Stimulated activated CD4-positive, alpha-beta T cell treated with anti-CD3 and anti-CD28 coated beads, Interleukin-4, amount 100 ng/mL, for 24 hours (primary cell): Measurements from ENCODE around the gene G6PC1.
"Not testable (repeated sequence)": the region's sequence is repeated elsewhere in the genome, so short reads cannot be mapped to it uniquely, and the experiment has no call there.

Experiments used
- DNase-seq: peaks from one replicate; pipeline ENCODE4 v3.0.0-alpha.2; 2020

Gene G6PC1

DNA sequence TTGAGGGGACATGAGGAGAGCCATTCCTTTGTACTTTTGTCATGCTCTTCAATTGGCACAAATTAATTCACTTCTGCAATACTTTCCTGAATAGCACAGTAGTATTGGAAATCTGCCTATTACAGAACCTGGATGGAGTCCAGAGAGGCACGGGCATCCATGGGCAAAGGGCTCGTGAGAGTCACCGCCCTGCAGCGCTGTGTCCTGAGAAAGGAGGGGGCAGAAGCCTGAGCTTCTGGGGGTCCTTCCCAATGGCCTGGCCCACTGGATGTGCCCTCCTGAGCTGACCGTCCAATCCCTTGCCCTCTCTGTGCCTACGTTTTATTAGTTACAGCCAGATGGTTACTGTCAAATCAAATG lies 3.5 kb downstream of the G6PC1 start:
- no peak for DNase-seq

DNA sequence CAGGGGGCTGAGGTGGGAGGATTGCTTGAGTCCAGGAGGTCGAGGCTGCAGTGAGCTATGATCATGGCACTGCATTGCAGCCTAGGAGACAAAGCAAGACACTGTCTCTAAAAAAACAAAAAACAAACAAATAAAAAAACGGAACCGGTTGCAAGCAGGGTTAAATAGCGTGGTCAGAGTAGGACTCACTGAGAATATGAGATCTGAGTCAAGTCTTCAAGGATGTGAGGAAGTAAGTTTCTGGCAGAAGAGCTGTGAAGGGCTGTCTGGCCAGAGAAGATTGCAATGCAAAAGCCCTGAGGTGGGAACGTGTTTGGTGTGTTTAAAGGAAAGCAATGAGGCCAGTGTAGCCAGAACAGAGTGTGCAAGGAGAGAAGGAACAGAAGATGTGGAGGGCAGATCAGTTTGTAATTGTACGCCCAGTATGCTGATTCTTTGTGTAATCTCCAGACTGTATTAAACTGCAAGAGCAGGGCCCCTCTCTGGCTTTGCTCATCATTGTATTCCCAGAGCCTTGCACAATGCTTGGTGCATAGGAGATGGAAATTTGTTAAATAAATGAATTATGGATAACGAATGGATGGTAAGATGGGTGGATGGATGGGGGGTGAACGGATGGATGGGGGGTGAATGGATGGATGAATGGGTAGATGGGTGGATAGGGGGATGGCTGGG lies 6.3 kb downstream of the G6PC1 start:
- DNase-seq, result no peak

DNA sequence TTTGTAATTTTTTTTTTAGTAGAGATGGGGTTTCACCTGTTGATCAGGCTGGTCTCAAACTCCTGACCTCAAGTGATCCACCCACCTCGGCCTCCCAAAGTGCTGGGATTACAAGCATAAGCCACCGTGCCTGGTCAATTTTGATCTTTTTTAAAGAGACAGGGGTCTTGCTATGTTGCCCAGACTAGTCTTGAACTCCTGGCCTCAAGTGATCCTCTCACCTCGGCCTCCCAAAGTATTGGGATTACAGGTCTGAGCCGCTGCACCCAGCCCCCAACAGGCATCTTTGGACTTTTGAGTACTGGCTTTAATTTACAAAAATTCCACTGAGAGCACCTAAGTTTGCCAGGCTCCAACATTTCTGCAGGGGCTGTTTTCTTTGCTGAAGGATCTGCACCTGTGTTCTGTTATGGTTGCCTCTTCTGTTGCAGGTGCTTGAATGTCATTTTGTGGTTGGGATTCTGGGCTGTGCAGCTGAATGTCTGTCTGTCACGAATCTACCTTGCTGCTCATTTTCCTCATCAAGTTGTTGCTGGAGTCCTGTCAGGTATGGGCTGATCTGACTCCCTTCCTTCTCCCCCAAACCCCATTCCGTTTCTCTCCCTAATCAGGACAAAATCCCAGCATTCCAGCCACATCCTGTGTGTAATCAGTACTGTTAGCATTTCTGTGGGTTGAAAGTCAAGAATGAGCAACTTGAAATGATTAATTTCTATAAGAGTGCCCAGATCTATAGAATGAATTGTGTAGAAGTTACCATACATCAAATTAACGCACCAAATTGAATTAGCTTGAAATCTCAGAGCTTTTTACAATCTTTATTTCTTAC lies 8.5 kb downstream of the G6PC1 start:
- DNase-seq, result no peak

DNA sequence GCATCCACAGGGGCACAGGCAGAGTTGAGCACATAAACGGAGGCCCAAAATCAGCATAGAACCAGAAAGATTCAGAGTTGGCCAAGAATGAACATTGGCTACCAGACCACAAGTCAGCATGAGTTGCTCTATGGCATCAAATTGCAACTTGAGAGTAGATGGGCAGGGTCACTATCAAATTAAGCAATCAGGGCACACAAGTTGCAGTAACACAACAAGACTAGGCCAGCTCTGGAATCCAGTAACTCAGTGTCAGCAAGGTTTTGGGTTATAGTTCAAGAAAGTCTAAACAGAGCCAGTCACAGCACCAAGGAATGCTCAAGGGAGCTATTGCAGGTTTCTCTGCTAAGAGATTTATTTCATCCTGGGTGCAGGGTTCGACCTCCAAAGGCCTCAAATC lies 12.9 kb downstream of the G6PC1 start:
- no peak for DNase-seq

DNA sequence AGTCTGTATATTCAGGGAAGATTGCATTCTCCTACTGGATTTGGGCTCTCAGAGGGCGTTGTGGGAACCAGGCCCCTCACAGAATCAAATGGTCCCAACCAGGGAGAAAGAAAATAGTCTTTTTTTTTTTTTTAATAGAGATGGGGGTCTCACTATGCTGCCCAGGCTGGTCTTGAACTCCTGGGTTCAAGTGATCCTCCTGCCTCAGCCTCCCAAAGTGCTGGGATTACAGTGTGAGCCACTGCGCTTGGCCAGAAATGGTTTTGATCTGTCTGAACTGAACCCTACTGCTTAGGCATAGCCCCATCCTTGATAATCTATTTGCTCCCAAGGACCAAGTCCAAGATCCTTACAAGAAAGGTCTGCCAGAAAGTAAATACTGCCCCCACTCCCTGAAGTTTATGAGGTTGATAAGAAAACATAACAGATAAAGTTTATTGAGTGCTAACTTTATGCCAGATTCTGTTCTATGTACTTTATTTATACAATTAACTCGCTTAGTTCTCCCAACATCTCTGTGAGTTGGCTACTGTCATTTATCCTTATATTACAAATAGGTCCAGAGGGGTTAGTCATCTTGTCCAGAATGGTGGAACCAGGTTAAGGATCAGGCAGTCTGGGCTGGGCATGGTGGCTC lies 13.5 kb downstream of the G6PC1 start:
- no peak for DNase-seq

DNA sequence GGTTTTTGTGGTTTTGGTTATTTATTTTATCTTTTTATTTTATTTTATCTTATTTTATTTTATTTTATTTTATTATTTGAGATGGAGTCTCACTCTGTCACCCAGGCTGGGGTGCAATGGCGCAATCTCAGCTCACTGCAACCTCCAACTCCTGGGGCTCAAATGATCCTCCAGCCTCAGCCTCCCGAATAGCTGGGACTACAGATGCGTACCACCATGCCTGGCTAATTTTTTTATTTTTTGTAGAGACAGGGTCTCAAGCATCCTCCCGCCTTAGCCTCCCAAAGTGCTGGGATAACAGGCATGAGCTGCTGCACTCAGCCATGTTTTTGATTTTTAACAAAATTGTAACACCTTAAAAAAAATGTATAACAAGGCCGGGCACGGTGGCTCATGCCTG lies 14.7 kb downstream of the G6PC1 start:
- DNase-seq, result not testable (repeated sequence)

DNA sequence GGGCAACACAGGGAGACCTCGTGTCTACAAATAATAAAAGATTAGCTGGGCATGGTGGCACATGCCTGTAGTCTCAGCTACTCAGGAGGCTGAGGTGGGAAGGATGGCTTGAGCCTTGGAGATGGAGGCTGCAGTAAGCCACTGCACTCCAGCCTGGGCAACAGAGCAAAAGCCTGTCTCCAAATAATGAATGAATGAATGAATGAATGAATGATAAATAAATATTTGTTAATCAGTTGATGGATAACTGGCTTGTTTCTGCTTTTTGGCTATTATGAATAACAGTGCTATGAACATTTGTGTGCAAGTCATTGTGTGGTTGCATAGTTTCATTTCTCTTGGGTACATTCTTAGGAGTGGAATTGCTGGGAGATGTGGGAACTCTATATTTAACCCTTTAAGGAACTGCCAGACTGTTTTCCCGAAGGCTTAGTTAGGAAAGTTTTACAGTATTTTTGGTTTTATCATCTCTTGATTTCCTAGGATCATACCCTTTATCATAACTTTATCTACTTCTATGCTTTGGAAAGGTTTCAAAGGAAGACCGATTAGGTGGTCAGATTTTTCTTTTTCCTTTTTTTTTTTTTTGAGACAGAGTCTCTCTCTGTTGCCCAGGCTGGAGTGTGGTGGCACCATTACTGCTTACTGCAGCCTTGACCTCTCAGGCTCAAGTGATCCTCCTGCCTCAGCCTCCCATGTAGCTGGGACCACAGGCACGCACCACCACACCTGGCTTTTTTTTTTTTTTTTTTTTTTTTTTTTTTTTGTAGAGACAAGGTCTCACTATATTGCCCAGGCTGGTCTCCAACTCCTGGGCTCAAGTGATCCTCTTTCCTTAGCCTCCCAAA lies 16.0 kb downstream of the G6PC1 start:
- DNase-seq, result not testable (repeated sequence)

DNA sequence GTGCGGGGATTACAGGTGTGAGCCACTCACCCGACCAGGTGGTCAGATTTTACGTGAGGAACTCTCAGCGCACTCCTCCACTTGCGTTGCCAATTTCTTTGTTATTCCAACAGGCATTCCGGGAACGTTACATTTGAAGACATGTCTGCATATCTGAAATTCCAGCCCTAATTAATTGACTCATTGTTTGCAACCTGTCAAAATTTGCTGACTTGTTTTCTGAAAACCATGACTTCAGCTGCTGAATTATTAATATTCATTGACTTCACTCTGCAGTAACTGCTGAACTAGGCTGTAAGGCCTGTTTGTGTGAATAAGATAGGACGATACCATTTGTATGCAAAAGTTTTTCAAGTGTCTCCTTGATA lies 16.6 kb downstream of the G6PC1 start:
- DNase-seq, result no peak

DNA sequence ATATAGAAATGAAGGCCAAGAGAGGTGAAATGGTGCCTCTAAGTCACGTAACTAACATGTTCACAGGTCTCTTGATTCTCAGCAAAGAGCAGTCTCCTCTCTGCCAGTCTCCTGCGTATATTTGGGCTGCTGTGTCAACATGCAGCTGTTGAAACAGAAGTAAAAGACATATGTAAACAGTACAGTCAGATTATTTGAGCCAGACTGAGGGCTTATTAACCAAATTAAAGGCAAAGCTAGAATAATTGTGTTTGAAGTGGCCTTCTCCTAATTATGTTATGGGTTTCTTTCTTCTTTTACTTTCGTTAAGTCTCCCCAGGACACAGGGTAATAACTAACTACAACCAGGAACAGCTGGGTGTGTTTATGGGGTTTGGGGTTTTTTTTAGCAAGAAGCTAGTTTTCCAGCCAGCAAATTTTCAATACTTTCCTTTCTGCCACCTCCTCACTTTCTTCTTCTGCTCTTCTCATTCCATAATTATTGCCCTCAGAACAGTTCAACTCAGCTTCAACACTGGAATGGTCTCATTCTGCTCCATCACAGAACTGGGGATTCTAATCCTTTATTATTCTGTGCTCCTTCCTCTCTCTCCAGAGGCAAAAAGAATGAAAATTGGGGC lies 18.4 kb downstream of the G6PC1 start:
- DNase-seq, result no peak

DNA sequence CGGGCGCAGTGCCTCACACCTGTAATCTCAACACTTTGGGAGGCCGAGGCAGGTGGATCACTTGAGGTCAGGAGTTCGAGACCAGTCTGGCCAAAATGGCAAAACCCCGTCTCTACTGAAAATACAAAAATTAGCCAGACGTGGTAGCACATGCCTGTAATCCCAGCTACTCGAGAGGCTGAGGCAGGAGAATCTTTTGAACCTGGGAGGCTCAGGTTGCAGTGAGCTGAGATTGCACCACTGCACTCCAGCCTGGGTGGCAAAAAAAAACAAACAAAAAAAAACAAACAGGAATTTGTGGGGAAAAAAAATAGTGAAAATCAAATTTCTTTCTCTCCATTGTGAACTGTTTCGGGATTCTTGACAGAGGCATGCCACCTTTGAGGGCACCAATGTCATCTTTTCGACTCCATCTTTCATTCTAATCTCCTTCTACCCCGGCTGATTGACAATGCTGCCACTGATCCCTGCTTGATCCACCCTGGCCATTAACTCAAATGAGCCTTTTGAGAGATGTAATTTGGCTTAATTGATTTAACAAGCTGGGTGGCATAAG lies 19.0 kb downstream of the G6PC1 start:
- DNase-seq, result not testable (repeated sequence)

DNA sequence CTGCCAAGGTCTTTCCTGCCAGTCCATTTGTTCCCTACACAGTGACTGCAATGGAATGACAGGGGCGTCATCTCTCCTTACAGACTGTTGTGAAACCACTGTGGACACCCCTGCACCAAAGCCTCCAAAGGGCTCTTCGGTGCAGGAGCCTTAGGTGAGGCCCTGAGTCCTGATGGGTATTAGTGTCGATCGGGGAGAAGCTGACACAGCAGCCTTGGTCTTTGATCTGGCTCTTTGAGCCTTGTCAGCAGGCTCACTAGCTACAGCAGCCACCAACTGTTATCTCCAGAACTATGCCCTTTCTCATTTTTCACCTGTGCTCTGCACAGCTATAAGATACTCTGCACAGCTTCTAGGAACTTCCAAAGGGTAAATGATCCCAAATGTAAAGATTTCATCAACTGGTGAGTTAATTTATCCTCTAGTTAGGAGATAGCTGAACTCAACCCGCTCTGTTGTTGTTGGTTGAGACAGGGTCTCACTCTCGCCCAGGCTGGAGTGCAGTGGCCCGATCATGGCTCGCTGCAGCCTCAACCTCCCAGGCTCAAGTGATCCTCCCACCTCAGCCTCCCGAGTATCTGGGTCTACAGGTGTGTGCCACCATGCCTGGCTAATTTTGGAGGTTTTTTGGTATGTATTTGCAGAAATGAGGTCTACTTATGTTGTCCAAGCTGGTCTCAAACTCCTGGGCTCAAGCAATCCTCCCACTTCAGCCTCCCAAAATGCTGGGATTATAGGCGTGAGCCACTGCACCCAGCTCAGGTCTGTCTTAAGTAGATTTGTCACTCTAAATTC lies 19.7 kb downstream of the G6PC1 start:
- DNase-seq, result no peak

DNA sequence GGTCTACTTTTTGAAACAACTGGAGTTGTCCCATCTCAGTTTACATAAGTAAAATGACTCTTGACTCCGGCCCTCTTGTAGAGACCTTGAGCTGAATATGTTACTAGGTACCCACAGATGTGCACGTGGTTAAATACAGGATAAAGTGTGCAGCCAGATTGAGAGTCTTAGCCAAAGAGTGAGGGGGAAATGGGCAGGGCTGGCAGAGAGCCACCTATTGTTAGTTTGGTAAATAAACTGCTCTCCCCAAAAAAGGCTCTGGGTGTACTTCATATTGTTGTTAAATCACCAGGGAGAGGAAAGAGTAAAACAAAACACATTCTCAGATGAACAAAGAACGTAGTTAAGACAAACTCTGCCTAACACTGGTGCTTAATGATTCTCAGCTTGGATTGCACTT lies 20.3 kb downstream of the G6PC1 start:
- no peak for DNase-seq

DNA sequence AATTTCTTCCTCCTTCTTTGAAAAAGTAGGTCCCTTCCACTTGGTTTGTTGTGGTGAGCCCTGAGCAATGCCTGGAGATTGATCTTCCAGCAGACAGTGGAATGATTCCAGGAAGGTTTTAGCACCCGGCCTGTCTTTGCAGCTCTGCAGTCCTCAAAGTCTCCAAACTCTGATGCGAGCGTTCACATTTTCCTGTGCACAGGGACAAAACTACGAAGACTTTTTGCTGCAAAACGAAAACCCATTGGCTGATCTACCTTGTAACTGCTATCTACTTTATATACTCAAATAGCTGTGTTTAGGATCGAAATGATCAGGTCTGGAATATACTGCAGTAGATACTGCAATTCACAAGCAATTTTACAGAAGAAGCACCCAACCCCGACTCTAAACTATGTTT lies 21.7 kb downstream of the G6PC1 start:
- DNase-seq, result no peak

DNA sequence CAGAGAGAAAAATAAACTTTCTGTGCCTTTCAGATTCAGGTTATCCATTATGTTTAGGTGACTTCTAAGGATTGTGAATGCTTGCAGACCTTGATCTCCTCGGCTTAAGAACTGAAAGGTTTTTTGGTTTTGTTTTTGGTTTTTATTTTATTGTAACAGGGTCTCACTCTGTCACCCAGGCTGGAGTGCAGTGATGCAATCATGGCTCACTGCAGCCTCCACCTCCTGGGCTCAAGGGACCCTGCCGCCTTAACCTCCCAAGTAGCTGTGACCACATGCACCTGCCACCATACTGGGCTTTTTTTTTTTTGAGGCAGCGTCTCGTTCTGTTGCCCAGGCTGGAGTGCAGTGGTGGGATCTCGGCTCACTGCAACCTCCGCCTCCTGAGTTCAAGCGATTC lies 22.9 kb downstream of the G6PC1 start:
- DNase-seq, result not testable (repeated sequence)

DNA sequence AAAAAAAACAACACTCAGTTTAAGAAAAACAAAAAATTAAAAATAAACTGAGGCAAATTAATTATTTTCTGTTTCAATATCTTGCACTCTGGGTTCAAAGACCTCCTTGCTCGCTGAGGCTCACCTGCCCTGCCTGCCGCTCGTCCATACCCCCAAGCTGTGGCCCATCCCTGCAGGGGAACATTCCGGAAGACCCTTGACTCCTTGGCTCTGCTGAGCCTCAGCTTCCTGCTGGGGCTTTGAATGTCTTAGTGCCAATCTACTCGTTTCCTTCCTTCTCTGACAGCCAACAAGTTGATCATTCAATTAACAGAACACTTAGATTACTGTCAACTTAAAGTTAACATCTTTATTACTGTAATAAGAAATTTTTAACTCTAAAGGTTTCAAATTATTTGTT lies 24.3 kb downstream of the G6PC1 start:
- DNase-seq, result no peak

DNA sequence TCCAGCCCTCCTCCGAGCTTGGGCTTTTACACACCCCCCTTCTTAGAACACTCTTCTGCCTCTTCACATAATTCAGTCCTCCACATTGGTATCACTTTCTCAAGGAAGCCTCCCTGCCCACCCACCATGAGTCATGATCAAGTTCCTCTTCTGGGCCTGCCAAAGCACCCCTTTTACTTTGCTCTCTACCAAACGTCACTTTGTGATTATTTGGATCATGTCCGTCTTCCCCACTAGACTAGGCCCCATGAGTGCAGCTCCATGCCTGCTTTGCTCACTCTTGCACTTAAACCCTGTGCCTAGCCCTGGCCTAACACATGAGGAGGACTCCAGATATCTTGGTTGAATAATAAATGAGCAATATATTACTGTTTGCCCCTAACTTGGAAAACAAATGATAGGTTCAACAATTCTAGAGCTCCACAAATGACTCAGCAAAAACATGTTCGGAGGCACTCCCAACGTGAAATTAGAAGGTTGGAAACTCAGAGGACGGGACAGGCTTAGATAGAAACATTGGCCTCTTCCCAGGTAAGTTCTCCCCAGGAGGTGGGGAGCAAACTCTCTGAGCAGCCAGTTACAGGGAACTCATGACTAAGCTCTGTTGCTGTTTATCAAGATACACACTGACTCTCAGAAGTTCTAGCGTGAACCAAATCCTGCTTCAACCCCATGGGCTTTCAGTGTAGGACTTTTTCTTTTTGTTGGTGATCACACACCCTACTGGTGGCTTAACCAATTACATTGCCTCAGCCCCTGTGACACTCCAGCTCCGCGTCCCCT lies 28.3 kb downstream of the G6PC1 start:
- DNase-seq, result peak; percentile 20

DNA sequence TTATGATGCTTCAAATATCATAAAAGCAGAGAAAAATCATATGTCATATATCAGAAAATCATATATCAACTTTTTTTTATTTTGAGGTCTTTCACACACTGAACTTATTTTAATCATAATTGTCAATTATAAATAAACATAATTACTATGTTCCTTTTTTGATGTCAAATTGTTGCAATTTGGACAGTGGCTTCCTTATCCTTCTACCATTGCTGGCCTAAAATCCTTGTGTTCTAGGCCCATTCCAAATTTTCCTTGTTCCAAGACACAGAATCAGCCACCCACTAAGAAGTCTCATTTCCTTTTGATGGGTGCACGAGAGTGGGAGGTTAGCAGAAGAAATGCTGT lies 28.9 kb downstream of the G6PC1 start:
- DNase-seq, result no peak

DNA sequence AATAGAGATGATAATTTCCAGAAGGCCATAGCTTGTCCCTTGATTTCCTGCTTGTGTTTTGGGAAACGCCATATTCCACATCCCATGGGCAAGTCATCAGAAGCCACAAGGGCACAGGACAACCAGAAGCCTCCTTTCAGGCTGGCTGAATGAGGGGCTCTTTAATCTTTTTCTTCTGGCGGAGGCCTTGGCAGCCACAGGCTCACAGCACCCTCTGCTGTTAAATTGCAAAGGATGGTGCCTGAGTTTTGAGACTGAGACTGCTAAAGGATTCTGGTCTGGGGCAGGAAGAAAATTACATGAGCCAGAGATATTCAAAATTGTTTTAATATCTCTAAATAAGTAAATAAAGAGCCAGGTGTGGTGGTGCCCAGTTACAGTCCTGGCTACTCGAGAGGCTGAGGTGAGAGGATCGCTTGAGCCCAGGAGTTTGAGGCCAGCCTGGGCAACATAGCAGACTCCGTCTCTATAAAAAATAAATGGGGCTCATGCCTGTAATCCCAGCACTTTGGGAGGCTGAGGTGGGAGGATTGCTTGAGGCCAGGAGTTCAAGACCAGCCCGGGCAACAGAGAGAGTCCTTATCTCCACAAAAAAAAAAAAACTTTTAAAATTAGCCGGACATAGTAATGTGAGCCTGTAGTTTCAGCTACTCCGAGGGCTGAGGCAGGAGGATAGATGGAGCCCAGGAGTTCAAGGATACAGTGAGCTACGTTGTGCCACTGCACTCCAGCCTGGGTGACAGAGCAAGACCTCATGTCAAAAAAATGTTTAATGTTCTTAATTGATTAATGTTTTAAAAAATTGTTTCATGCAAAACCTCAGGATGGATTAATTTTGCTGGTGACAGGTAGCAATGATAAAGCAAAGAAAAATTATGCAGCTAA lies 37.4 kb downstream of the G6PC1 start:
- peak; percentile 12 for DNase-seq

DNA sequence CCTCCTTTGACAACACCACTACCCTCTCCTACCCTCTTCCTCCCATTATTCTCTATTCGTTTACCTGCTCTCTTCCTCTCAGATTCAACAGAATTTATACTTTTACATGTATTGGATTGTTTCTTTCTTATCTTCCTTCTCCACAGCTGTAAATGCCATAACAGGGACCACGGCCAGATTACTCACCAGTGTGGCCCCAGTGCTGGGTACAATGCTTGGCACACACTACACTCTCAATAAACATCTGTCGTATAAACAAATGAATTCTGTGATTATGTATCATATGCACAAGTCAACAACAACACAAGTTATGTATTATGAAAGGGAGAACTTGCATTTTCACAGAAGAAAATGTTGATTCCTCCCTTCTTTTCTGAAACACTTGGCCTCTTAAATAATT lies 43.6 kb downstream of the G6PC1 start:
- DNase-seq, result no peak

DNA sequence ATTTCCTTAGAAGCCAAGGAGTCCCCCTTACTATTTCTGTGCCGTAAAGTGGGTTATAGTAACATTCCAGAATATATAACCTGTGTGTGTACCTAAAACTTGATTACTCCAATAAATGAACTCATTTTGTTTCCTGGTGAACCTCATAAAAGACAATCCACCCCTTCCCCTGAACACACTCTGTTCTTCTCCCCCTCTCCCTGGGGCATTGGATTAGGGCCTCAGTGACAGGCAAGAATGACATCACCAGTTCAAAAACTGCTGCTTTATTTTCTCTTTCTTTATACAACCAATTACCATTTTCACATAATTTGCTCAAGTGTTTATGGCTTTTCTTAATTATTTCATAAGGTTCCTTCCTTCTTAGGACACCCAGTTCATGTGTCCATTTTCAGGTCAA lies 46.2 kb downstream of the G6PC1 start:
- DNase-seq, result no peak
